A549 (cell line): ENCODE measurements around the gene HPD.

ENCODE experiments used
- CTCF ChIP-seq: fragments of >200 bp; sonication (Bioruptor Twin); formaldehyde crosslinking; IDR thresholded peaks from 3 replicates; pipeline ENCODE4 v1.5.1; 2016
- EP300 ChIP-seq, 2 experiments: fragments of >200 bp; sonication (Bioruptor Twin); formaldehyde crosslinking; IDR thresholded peaks; 2 replicates in 1 of 2; 3 replicates in 1 of 2; pipeline ENCODE4 v1.6.1; 2016 to 2017
- ESRRA ChIP-seq: fragments of 150-350 bp; IDR thresholded peaks from 2 replicates; pipeline ENCODE4 v1.6.1; 2014; ENCODE audit warnings: mild to moderate bottlenecking, low read length, borderline replicate concordance
- MYC ChIP-seq: IDR thresholded peaks from 2 replicates; pipeline ENCODE4 v1.6.1; 2012; ENCODE audit warnings: mild to moderate bottlenecking, inconsistent platforms, low read length, improper control_type of control experiment, borderline replicate concordance
- POLR2A ChIP-seq: IDR thresholded peaks from 2 replicates; pipeline ENCODE4 v1.6.1; 2012; ENCODE audit warnings: mild to moderate bottlenecking, low read length
- RAD21 ChIP-seq, 2 experiments: fragments of >200 bp in 1 of 2; sonication (Bioruptor Twin) in 1 of 2; formaldehyde crosslinking in 1 of 2; IDR thresholded peaks in 1 of 2; conservative IDR thresholded peaks in 1 of 2; 2 replicates in 1 of 2; 3 replicates in 1 of 2; pipeline ENCODE4 v1.6.1; 2012 to 2018; ENCODE audit warnings: inconsistent platforms in 1 of 2

- TF ChIP-seq EP300 (IDR thresholded peaks at IDR 0.05) (no peak), RAD21 (conservative IDR thresholded peaks at IDR 0.05 in 1 of 2, IDR thresholded peaks at IDR 0.05 in 1 of 2) (no peak), CTCF (no peak), POLR2A (no peak), ESRRA (no peak), MYC (no peak)
Observed at GRCh38 chr12:121866331-121866730, 7.7 kb upstream of the HPD start.
